Skeletal muscle tissue (tissue), 4 donors: Measurements from ENCODE around the gene SPATC1L. TPM values are rescaled to one million over a fixed set of nuclear protein-coding genes. Genes with fewer than 3 reads are reported as not detected.

ENCODE experiments used
- H3K27ac ChIP-seq: one replicate; pipeline ENCODE4 v1.7.0; 2013; ENCODE audit warnings: mild to moderate bottlenecking, low read depth, low read length, inconsistent platforms
- H3K27me3 ChIP-seq, 3 donors: one replicate each; pipeline ENCODE4 v1.7.0; 2013; ENCODE audit warnings: low read length in 3 of 3; ENCODE audit not compliant: control insufficient read depth in 3 of 3, insufficient read depth in 3 of 3
- H3K36me3 ChIP-seq, 3 donors: one replicate each; pipeline ENCODE4 v1.7.0; 2013; ENCODE audit warnings: low read length in 3 of 3; ENCODE audit not compliant: control insufficient read depth in 3 of 3, insufficient read depth in 3 of 3
- H3K4me1 ChIP-seq, 3 donors: one replicate each; pipeline ENCODE4 v1.7.0; 2013; ENCODE audit warnings: low read length in 3 of 3, mild to moderate bottlenecking in 3 of 3; ENCODE audit not compliant: control insufficient read depth in 3 of 3, insufficient read depth in 3 of 3
- H3K4me3 ChIP-seq, 3 donors: one replicate each; pipeline ENCODE4 v1.7.0; 2013; ENCODE audit warnings: low read length in 3 of 3
- H3K9ac ChIP-seq, 3 donors: one replicate each; pipeline ENCODE4 v1.7.0; 2013; ENCODE audit warnings: low read length in 3 of 3, mild to moderate bottlenecking in 3 of 3, moderate library complexity in 2 of 3, low read depth in 1 of 3
- H3K9me3 ChIP-seq, 3 donors: one replicate each; pipeline ENCODE4 v1.7.0; 2013; ENCODE audit warnings: low read length in 3 of 3; ENCODE audit not compliant: control insufficient read depth in 3 of 3
- total RNA-seq: library from RNA; depleted of rRNA; stranded (reverse); fragments of >200 nt; gene quantifications from one replicate; pipeline ENCODE4 v1.2.3, GENCODE V29; 2014
- donor health status: Osteomylitis.

SPATC1L gene
- total RNA-seq, 1 donor from 2014 or later = 1.6 TPM

DNA sequence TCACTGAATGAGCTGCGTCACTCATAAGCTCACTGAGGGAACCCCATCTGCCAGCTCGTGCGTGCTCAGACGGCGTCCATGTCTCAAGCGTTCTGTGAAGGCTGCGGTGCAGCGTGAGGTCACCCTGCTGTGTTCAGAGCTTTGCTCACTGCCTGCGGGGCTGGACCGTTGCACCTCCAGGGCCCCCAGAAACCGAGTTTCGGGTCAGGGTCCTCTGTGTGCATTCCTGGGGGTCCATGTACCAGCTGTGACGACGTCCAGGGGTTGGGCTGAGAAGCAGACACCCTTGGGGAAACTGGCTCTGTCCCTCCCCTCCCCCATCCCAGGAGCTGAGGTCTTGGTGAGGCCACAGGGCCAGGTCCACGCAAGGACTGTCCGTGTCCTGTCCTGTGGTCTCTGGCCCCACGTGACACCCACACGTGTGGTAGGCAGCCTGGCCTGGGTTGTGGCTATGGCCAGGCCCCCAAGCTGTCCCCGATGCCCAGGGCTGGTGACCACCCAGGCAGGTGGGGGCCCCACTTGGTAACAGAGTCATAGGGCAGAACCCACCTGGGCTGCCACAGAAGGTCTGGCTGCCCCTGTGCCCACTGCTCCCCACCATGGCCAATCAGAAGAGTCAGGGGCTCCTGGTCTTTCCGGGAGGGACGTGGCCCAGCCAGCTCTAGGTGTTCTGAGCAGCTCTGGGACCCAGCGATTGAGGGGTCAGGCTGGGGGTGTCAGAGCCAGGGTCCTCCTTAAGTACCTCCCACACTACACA is 53.2 kb downstream of the SPATC1L start:
- H3K36me3 ChIP-seq = peaks cover 0 to 4% (median 0%) of the 10 kb centered on the region in 3 donors
- peaks cover 0 to 4% (median 0%) of the 10 kb centered on the region in 3 donors for H3K27me3 ChIP-seq
- no peak overlapping the region for H3K9ac ChIP-seq
- H3K9me3 ChIP-seq = peaks cover 0 to 2% (median 2%) of the 10 kb centered on the region in 3 donors
- no peaks in the 10 kb centered on the region for H3K4me1 ChIP-seq
- no peak overlapping the region for H3K4me3 ChIP-seq
- H3K27ac ChIP-seq = no peak overlapping the region

GRCh38 chr21:46129846-46130651 is 54.2 kb downstream of the SPATC1L start:
- Histone ChIP-seq H3K27ac (no peak overlapping the region), H3K36me3 (peaks cover 0 to 6% (median 2%) of the 10 kb centered on the region in 3 donors)

GRCh38 chr21:46128933-46129571 is 55.2 kb downstream of the SPATC1L start:
- Histone ChIP-seq H3K4me3 (no peak overlapping the region), H3K27me3 (peaks cover 0 to 4% (median 0%) of the 10 kb centered on the region in 3 donors), H3K9ac (no peak overlapping the region), H3K36me3 (peaks cover 0 to 10% (median 6%) of the 10 kb centered on the region in 3 donors), H3K4me1 (no peaks in the 10 kb centered on the region), H3K9me3 (peaks cover 0 to 2% (median 2%) of the 10 kb centered on the region in 3 donors), H3K27ac (no peak overlapping the region)

More at GRCh38 chr21:46129846-46130651, 54.2 kb downstream of the SPATC1L start:
- peaks cover 0 to 2% (median 2%) of the 10 kb centered on the region in 3 donors for H3K9me3 ChIP-seq
- H3K27me3 ChIP-seq = peaks cover 0 to 4% (median 0%) of the 10 kb centered on the region in 3 donors
- no peak overlapping the region for H3K9ac ChIP-seq
- no peaks in the 10 kb centered on the region for H3K4me1 ChIP-seq
- no peak overlapping the region for H3K4me3 ChIP-seq

GRCh38 chr21:46128106-46128932 is 55.9 kb downstream of the SPATC1L start:
- H3K27ac ChIP-seq = no peak overlapping the region
- H3K4me1 ChIP-seq = no peaks in the 10 kb centered on the region
- H3K36me3 ChIP-seq = peaks cover 0 to 10% (median 6%) of the 10 kb centered on the region in 3 donors
- peaks cover 0 to 4% (median 0%) of the 10 kb centered on the region in 3 donors for H3K27me3 ChIP-seq
- no peak overlapping the region for H3K9ac ChIP-seq
- no peak overlapping the region for H3K4me3 ChIP-seq
- peaks cover 0 to 2% (median 0%) of the 10 kb centered on the region in 3 donors for H3K9me3 ChIP-seq

- no peak overlapping the region for H3K4me3 ChIP-seq
- no peak overlapping the region for H3K27ac ChIP-seq
- peaks cover 0 to 4% (median 0%) of the 10 kb centered on the region in 3 donors for H3K27me3 ChIP-seq
- no peak overlapping the region for H3K9ac ChIP-seq
- peaks cover 0 to 2% (median 0%) of the 10 kb centered on the region in 3 donors for H3K9me3 ChIP-seq
- H3K36me3 ChIP-seq = peaks cover 0 to 10% (median 10%) of the 10 kb centered on the region in 3 donors
- no peaks in the 10 kb centered on the region for H3K4me1 ChIP-seq
Observed at GRCh38 chr21:46127239-46128105, 56.8 kb downstream of the SPATC1L start.

- Histone ChIP-seq H3K4me1 (no peaks in the 10 kb centered on the region), H3K9me3 (peaks cover 0 to 2% (median 0%) of the 10 kb centered on the region in 3 donors), H3K27me3 (peaks cover 0 to 4% (median 0%) of the 10 kb centered on the region in 3 donors), H3K36me3 (peaks cover 0 to 16% (median 14%) of the 10 kb centered on the region in 3 donors), H3K9ac (no peak overlapping the region), H3K4me3 (no peak overlapping the region), H3K27ac (no peak overlapping the region)
Observed at GRCh38 chr21:46126309-46127238, 57.7 kb downstream of the SPATC1L start.

- no peak overlapping the region for H3K27ac ChIP-seq
- no peaks in the 10 kb centered on the region for H3K4me1 ChIP-seq
- no peak overlapping the region for H3K9ac ChIP-seq
- H3K4me3 ChIP-seq = no peak overlapping the region
- peaks cover 0 to under 1% (median 0%) of the 10 kb centered on the region in 3 donors for H3K27me3 ChIP-seq
- H3K36me3 ChIP-seq = peaks cover 0 to 16% (median 15%) of the 10 kb centered on the region in 3 donors
- H3K9me3 ChIP-seq = peaks cover 0 to 2% (median 0%) of the 10 kb centered on the region in 3 donors
Observed at GRCh38 chr21:46125846-46126301, 58.4 kb downstream of the SPATC1L start.
